Sigmoid colon (tissue), 7 donors: ENCODE data around the gene GMEB2. TPM values are rescaled to one million over a fixed set of nuclear protein-coding genes. Genes with fewer than 3 reads are reported as not detected.

Experiments used
- DNase-seq: peaks from one replicate; pipeline ENCODE4 v3.0.0-alpha.2; 2019
- H3K27ac ChIP-seq, 4 donors: fragments of 200-600 bp; sonication (generic); one replicate each; pipeline ENCODE4 v1.5.1; 2016 to 2019; ENCODE audit warnings: mild to moderate bottlenecking in 1 of 4
- H3K27me3 ChIP-seq, 3 donors: fragments of 200-600 bp; sonication (generic); one replicate each; pipeline ENCODE4 v1.5.1; 2019; ENCODE audit warnings: mild to moderate bottlenecking in 1 of 3
- H3K36me3 ChIP-seq, 4 donors: fragments of 200-600 bp; sonication (generic); one replicate each; pipeline ENCODE4 v1.5.1; 2016 to 2019
- H3K4me1 ChIP-seq, 4 donors: fragments of 200-600 bp; sonication (generic); one replicate each; pipeline ENCODE4 v1.5.1; 2017 to 2019
- H3K4me3 ChIP-seq, 4 donors: fragments of 200-600 bp; sonication (generic); one replicate each; pipeline ENCODE4 v1.5.1; 2017 to 2019; ENCODE audit warnings: mild to moderate bottlenecking in 2 of 4, moderate library complexity in 1 of 4
- H3K9me3 ChIP-seq, 4 donors: fragments of 200-600 bp in 3 of 4; sonication (generic) in 3 of 4; one replicate each; pipeline versions ENCODE4 v1.5.1 to v1.6.1; 2013 to 2019
- EP300 ChIP-seq, 4 donors: sonication (generic); formaldehyde crosslinking; IDR thresholded peaks; one replicate each; pipeline ENCODE4 v1.6.1; 2017; ENCODE audit warnings: antibody characterized with exemption in 4 of 4
- POLR2A ChIP-seq, 2 donors: fragments of 450-650 bp; IDR thresholded peaks; one replicate each; pipeline ENCODE4 v1.6.1; 2016; ENCODE audit warnings: antibody characterized with exemption in 2 of 2, mild to moderate bottlenecking in 2 of 2, moderate library complexity in 2 of 2
- POLR2AphosphoS5 ChIP-seq, 4 donors: sonication (generic); formaldehyde crosslinking; IDR thresholded peaks; one replicate each; pipeline ENCODE4 v1.6.1; 2017; ENCODE audit warnings: antibody characterized with exemption in 4 of 4
- WGBS, 2 donors: extraction: QIAGEN DNeasy Blood & Tissue Kit; methylation state at CpG; one replicate each; pipeline ENCODE4 v1.1.7; 2013; 5-methylcytosine and 5-hydroxymethylcytosine counted together
- intact Hi-C: fragments of 100-400 bp; cut with DNase I; formaldehyde crosslinking; loops from one replicate; pipeline ENCODE4 v1.15.1; 2023
- polyA plus RNA-seq, 3 donors: library from polyadenylated mRNA; stranded (reverse); fragments of 200-250 nt; gene quantifications; one replicate each; pipeline ENCODE4 v1.2.3, GENCODE V29; 2013
- total RNA-seq, 4 donors: library from RNA; depleted of rRNA; stranded (reverse); fragments of >200 nt; gene quantifications; one replicate each; pipeline ENCODE4 v1.1.0, GENCODE V29; 2016
- TF ChIP-seq, protein P1 (sequence below), 4 experiments: fragments of 450-650 bp in 3 of 4; fragments of 200-600 bp in 1 of 4; IDR thresholded peaks; one replicate each; pipeline ENCODE4 v1.5.1; 2016 to 2019; ENCODE audit warnings: antibody characterized with exemption in 4 of 4, mild to moderate bottlenecking in 3 of 4, moderate library complexity in 2 of 4
- donor health status: healthy with polysubstance abuse.
- donor health status: Bipolar disorder and iron deficiency.
- donor health status: healthy.

Gene GMEB2
- total and polyA plus RNA-seq, 7 donors, result 6.0 to 15.1 (median 7.9) TPM

DNA sequence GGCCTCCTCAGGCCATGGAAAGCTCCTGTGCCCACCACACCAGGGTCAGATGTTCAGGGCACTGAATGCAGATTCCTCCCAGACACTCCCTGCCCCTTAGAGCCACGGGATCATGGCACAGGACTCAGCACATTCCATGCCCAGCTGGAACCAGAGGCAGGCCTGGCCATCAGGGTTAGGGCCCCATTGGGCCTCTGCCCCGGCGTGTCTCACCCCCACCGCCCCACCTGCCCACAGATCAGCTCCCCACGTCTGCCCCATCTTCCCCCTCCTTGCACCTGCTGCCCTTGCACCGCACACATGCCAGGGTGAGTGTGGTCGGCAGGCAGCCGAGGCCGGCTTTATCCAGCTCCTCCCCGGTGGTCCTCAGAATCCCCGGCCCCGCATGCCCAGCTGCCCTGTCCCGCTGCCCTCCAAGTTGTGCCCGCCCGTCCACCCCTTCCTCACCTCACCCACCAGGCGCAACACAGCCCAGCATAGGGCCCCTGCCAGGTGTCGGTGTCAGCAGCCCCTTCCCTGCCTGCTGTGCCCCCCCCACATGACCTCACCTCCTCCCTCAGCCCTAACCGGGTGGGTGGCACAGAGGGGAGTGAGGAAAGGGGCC, 77.1 kb downstream of the GMEB2 start:
- Histone ChIP-seq H3K4me3 (no peak overlapping the region), H3K27me3 (peaks cover 10 to 82% (median 72%) of the 10 kb centered on the region in 3 donors), H3K4me1 (peaks cover 0 to 14% (median 11%) of the 10 kb centered on the region in 4 donors), H3K27ac (no peak overlapping the region), H3K36me3 (no peaks in the 10 kb centered on the region), H3K9me3 (no peaks in the 10 kb centered on the region)
- no peak for DNase-seq
- TF ChIP-seq POLR2AphosphoS5 (IDR thresholded peaks at IDR 0.05) (no peak), EP300 (IDR thresholded peaks at IDR 0.05) (no peak), POLR2A (IDR thresholded peaks at IDR 0.05) (no peak)
- TF ChIP-seq, protein P1, sequence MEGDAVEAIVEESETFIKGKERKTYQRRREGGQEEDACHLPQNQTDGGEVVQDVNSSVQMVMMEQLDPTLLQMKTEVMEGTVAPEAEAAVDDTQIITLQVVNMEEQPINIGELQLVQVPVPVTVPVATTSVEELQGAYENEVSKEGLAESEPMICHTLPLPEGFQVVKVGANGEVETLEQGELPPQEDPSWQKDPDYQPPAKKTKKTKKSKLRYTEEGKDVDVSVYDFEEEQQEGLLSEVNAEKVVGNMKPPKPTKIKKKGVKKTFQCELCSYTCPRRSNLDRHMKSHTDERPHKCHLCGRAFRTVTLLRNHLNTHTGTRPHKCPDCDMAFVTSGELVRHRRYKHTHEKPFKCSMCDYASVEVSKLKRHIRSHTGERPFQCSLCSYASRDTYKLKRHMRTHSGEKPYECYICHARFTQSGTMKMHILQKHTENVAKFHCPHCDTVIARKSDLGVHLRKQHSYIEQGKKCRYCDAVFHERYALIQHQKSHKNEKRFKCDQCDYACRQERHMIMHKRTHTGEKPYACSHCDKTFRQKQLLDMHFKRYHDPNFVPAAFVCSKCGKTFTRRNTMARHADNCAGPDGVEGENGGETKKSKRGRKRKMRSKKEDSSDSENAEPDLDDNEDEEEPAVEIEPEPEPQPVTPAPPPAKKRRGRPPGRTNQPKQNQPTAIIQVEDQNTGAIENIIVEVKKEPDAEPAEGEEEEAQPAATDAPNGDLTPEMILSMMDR (IDR thresholded peaks at IDR 0.05), result no peak
- 77 to 84% methylated on average over 18 of the region's 18 CpGs for WGBS, 2 donors
- intact Hi-C loops, result no loop called here

DNA sequence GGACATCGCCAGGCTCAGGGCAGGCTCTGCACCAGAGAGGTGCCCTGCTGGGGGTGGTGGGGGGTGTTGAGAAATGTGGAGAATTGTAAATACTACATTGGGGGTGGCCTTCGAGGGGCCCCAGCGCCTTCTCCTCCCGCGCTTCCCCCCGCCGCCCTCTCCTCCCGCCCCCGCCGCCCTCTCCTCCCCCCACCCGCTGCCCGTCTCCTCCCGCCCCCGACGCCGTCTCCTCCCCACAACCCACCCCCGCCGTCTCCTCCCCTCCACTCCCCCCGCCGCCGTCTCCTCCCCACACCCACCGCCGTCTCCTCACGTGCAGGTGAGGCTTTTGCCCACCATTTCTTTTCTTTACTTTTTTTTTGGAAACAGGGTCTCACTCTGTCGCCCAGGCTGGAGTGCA, 77.9 kb downstream of the GMEB2 start:
- peaks cover 0 to 8% (median 7%) of the 10 kb centered on the region in 4 donors for H3K4me1 ChIP-seq
- H3K4me3 ChIP-seq, result no peak overlapping the region
- intact Hi-C loops, result no loop called here
- 22 to 29% methylated on average over 19 to 24 of the region's 25 CpGs for WGBS, 2 donors
- DNase-seq, result no peak
- H3K27me3 ChIP-seq, result peaks cover 4 to 82% (median 68%) of the 10 kb centered on the region in 3 donors
- TF ChIP-seq POLR2AphosphoS5 (IDR thresholded peaks at IDR 0.05), result no peak
- no peak overlapping the region for H3K27ac ChIP-seq
- H3K9me3 ChIP-seq, result no peaks in the 10 kb centered on the region
- no peaks in the 10 kb centered on the region for H3K36me3 ChIP-seq

GRCh38 chr20:63548542-63548941, 78.4 kb downstream of the GMEB2 start:
- no peak for DNase-seq
- WGBS, 2 donors, result 39 to 42% methylated on average over 11 of the region's 11 CpGs

GRCh38 chr20:63547725-63548480, 79.0 kb downstream of the GMEB2 start, which contains the start of gene SRMS:
SRMS (minus strand) TSS chr20:63547749; CDS start chr20:63547463, 286 bp downstream.
- Histone ChIP-seq H3K27me3 (peaks cover 3 to 73% (median 56%) of the 10 kb centered on the region in 3 donors), H3K36me3 (no peaks in the 10 kb centered on the region), H3K4me3 (no peak within 1 kb of the TSS), H3K27ac (no peak within 1 kb of the TSS), H3K4me1 (no peaks in the 10 kb centered on the region), H3K9me3 (no peaks in the 10 kb centered on the region)
- intact Hi-C loops, result no loop called here
- no peak for TF ChIP-seq EP300 (IDR thresholded peaks at IDR 0.05)
- no peak for TF ChIP-seq POLR2A (IDR thresholded peaks at IDR 0.05)
- TF ChIP-seq POLR2AphosphoS5 (IDR thresholded peaks at IDR 0.05), result no peak
- TF ChIP-seq, protein P1 (IDR thresholded peaks at IDR 0.05), result no peak
- WGBS, 2 donors, result 44 to 59% methylated on average over 35 of the region's 35 CpGs
- DNase-seq, result no peak

More at GRCh38 chr20:63548542-63548941, 78.4 kb downstream of the GMEB2 start:
- no peaks in the 10 kb centered on the region for H3K36me3 ChIP-seq
- H3K4me1 ChIP-seq, result peaks cover 0 to 3% (median 2%) of the 10 kb centered on the region in 4 donors
- H3K4me3 ChIP-seq, result no peak overlapping the region
- intact Hi-C loops, result no loop called here
- no peak for TF ChIP-seq EP300 (IDR thresholded peaks at IDR 0.05)
- no peak for TF ChIP-seq POLR2AphosphoS5 (IDR thresholded peaks at IDR 0.05)
- TF ChIP-seq, protein P1 (IDR thresholded peaks at IDR 0.05), result no peak
- no peak for TF ChIP-seq POLR2A (IDR thresholded peaks at IDR 0.05)
- no peak overlapping the region for H3K27ac ChIP-seq
- peaks cover 3 to 79% (median 63%) of the 10 kb centered on the region in 3 donors for H3K27me3 ChIP-seq
- H3K9me3 ChIP-seq, result no peaks in the 10 kb centered on the region

DNA sequence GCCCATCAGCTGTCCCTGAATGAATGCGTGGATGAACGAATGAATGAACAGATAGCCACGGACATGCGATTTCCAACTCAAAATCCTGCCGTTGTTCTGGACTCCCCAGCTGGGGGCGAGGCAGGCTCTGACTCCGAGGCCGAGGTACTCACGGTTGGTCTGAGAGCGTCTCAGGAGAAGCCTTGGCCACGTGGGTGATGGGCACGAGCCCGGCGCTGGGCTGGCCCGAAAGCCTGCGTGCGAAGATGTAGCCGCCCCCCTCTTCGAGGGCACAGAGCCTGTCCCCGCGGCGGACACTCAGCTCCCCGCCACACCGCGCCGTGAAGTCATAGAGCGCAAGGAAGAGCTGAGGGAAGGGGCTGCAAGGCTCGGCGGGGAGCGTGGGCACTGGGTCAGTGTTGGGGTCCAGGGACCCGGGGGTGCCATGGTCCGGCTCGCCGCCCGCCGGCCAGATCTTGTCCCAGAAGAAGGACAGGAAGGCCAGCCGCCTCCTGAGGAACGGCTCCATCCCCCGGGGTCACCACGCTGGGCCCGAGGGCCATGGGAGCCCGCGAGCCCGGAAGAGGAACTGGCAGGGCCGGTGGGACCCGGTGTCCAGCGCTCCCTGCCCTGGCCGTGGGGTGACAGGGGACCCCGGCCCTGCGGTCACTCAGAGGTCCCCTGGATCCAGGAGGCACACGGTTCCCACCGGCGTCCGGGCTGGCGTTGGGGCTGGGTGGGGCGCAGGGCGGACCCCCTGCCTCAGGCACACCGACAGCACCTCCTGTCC, 79.8 kb downstream of the GMEB2 start:
- Histone ChIP-seq H3K36me3 (no peaks in the 10 kb centered on the region), H3K4me1 (no peaks in the 10 kb centered on the region), H3K27me3 (peaks cover 3 to 67% (median 51%) of the 10 kb centered on the region in 3 donors), H3K4me3 (no peak overlapping the region), H3K9me3 (no peaks in the 10 kb centered on the region), H3K27ac (no peak overlapping the region)
- no peak for DNase-seq
- WGBS, 2 donors, result 35 to 66% methylated on average over 58 of the region's 58 CpGs
- intact Hi-C loops, result no loop called here
- TF ChIP-seq POLR2AphosphoS5 (IDR thresholded peaks at IDR 0.05), result no peak
- TF ChIP-seq EP300 (IDR thresholded peaks at IDR 0.05), result no peak
- TF ChIP-seq, protein P1 (IDR thresholded peaks at IDR 0.05), result no peak
- no peak for TF ChIP-seq POLR2A (IDR thresholded peaks at IDR 0.05)
